Left colon (tissue), 2 donors: ENCODE measurements around the gene EXOC3L4. TPM values are rescaled to one million over a fixed set of nuclear protein-coding genes. Genes with fewer than 3 reads are reported as not detected.

Experiments
- ATAC-seq: fragments of 200-7000 bp; cut with Tn5 transposase; one replicate; pipeline ENCODE4 v1.9.1; 2020; ENCODE audit warnings: mild to moderate bottlenecking, moderate library complexity
- DNase-seq, 2 donors: peaks; one replicate each; pipeline ENCODE4 v3.0.0-alpha.2; 2020
- intact Hi-C, 2 donors: fragments of 100-400 bp; cut with DNase I in 1 of 2; cut with micrococcal nuclease in 1 of 2; formaldehyde crosslinking; loops; one replicate each; pipeline versions ENCODE4 v1.11.2 to v1.14.0; 2022; cut with DNase I, micrococcal nuclease
- total RNA-seq, 2 donors: library from RNA; stranded (reverse); fragmentation: NEBNext Ultra II Directional; extraction: Animal tissue kit (Norgen Biotek cat#: 25700); gene quantifications; one replicate each; pipeline ENCODE4 v1.2.1, GENCODE V29; 2021
- donor health status: DM: no; HTN: no; CAD: no.
- donor health status: DM: yes; HTN: yes; CAD: no.

EXOC3L4 gene
- total RNA-seq, 2 donors from 2014 or later = 13.5 to 27.4 TPM

DNA sequence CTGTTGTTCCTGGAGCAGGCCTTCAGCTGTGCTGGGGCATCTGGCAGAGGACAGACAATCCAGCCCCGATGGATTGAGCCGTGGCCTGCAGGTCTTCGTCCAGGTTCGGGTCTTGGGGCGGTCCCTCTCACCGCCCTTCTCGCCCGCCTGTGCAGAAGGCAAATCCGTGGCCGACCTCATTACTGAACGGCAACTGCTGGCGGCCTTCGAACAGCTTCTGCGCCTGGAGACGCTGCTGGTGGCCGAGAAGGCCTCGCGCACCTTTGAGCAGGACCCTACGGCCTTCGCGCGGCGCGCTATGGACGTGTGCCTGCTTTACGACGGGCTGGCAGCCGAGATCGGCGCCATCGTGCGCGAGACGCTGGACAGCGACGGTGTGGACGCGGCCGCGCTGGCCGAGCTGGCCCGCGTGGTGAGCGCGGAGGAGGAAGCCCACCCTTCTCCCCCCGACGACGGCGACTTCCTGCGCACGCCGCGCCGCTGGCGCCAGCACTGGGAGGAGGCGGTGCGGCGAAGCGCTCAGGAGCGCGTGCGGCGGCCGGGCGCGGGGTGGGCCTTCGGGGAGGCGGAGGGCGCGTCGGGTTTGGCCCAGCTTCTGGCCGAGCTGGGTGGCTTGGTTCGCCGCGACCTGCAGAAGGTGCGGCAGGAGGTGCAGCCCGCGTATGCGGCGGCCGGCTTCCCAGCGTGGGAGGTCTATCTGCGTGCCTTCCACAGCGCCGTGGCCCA lies 7.6 kb downstream of the EXOC3L4 start:
- intact Hi-C loops = loop anchor here (10.0 kb wide), 2 partner anchors 83 to 193 kb away; no protein-coding TSS in a partner anchor
- DNase-seq = no peak
- ATAC-seq = no peak

DNA sequence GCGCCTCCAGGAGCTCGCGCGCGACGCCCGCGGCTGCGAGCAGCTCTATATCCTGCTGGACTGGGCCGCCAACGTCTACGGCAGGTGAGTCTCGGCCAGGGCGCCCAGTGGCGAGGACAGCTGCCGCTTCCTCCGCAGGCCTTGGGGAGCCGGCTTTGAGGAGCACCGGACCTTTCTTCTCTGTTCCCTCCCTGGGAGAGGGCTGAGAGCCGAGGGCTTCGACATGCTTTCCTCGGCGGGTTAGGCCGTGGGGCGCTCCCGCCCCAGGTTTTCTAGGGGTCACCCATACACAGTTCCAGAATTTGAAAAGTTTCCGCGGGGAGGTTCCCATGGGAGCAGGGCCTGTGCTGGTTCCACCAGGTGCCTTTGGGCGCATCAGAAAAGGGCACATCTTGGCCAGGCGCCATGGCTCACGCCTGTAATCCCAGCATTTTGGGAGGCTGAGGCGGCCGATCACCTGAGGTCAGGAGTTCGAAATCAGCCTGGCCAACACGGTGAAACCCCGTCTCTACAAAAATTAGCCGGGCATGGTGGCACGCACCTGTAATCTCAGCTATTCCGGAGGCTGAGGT lies 8.2 kb downstream of the EXOC3L4 start:
- ATAC-seq (no peak), DNase-seq (no peak)
- intact Hi-C loops = loop anchor here (10.0 kb wide), 2 partner anchors 82 to 192 kb away; no protein-coding TSS in a partner anchor

DNA sequence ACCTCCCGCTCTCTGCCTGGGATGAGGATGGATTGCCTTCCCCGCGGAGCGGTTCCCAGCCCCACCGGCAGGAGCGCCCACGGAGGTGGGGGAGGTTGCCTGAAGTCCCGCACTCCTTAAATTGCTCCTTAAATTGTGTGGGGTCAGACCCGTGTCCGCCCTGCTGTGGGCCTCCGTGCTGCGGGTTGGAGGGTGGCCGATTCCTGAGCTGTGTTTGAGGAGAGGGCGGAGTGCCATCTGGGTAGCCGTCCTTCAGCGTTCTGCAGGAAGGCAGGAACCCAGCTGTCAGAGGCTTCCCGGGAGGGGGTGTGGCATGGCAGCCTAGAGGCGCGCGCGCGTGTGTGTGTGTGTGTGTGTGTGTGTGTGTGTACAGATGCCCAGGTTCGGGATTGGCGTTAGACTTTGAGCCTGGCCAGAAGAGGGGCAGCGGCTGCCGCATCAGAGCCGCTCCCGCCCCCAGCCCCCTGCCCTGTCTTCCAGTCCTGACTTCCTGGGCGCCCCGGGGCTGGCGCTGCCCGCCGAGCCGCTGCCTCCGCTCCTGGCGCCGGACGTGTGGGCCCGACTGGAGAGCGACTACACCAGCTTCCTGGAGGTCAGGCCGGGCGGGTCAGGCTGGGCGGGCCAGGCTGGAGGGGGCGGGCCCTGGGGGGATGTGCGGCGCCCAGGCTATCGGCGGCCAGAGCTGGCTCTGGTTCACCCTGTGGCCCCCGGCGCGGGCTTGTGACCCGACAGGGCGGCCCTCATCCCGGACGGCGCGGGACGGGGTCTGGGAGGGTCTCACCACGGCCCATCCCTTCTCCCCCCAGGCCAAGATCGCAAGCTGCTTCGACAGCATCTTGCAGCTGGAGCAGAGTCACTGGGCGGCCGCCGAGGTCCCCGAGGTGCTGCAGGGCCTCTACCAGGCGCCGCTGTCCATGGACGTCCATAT lies 9.2 kb downstream of the EXOC3L4 start:
- intact Hi-C loops = loop anchor here (10.0 kb wide), 2 partner anchors 81 to 191 kb away; no protein-coding TSS in a partner anchor
- ATAC-seq (peak; percentile 76), DNase-seq (peak; percentile 86 to 87)

DNA sequence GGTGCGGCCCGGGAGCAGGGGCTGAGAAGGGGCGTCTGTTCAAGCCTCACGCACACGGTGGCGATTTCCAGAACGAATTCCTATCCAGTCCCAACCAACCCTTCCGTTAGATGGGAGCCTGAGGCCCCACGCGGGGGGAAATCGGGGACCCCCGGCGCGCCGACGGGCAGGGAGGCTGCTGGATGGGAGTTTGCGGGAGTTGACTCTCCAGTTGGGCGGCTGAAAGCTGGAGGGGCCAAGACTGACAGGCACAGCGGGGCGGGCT lies 9.8 kb downstream of the EXOC3L4 start:
- intact Hi-C loops = loop anchor here (10.0 kb wide), 2 partner anchors 80 to 190 kb away; no protein-coding TSS in a partner anchor
- no peak for ATAC-seq
- DNase-seq = no peak

DNA sequence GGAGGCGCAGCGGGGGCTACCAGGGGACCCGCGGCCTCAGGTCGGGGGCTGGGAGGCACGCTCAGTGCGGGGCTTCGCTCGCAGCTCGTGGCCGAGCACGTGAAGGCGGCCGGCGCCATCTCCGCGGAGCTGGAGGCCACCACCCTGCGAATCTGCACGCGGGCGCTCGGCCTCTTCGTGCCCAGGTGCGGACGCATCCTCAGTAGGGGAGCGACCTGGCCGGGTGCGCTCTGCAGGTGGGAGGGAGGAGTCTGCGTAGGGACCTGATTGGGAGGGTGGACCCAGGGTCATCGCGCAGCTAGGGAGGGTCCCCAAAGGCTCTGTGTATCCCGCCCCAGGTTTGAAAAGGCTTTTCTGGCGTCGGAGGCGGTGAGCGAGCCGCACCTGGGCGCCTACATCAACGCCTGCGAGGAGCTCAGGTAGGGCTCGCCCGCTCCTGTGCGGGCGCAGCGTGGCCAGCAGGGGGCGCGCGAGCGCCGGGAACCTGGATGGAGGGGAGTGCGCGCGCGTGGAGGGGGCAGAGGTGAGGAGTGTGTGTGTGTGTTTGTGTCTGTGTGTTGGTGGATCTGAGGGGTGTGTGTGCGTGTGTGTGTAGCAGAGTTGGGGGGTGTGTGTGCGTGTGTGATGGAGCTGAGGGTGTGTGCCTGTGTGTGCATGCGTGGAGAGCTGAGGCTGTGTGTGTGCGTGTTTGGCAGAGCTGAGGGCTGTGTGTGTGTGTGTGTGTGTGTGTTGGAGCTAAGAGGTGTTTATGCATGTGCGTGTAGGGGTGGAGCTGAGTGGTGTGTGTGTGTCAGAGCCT lies 10.3 kb downstream of the EXOC3L4 start:
- intact Hi-C loops = loop anchor here (5.0 to 10.0 kb wide), 3 partner anchors 80 to 190 kb away; no protein-coding TSS in a partner anchor
- peak; percentile 75 for ATAC-seq
- DNase-seq = peak in 1 of 2 donors; percentile 79

DNA sequence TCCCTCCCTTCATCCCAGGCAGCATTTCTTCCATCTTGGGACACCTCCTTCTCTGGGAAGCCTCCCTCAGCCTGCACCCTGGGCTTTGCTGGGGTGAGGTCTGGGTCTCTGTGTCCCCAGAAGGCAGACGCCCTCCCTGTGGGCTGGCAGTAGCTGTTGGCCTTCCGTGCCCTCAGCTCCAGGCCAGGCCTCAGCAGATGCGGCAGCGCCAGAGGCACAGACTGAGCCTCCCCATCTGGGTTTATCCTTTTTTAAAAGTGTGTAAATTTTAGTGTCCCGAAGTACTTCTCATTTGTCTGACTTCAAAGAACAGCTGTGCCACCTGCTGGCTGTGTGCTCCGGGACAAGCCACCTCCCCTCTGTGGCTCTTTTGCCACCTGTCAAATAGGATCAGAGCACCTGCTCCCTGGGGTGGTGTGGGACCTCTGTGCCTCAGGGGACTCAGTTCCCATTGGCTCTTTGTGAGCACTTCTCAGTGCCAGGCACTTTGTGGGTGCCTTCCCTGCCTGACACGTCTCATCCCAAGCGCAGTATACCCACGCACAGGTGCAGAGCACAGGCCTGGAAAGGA lies 11.1 kb downstream of the EXOC3L4 start:
- intact Hi-C loops = loop anchor here (5.0 to 10.0 kb wide), 3 partner anchors 79 to 189 kb away; no protein-coding TSS in a partner anchor
- ATAC-seq = peak; percentile 24
- DNase-seq = peak in 1 of 2 donors; percentile 63

DNA sequence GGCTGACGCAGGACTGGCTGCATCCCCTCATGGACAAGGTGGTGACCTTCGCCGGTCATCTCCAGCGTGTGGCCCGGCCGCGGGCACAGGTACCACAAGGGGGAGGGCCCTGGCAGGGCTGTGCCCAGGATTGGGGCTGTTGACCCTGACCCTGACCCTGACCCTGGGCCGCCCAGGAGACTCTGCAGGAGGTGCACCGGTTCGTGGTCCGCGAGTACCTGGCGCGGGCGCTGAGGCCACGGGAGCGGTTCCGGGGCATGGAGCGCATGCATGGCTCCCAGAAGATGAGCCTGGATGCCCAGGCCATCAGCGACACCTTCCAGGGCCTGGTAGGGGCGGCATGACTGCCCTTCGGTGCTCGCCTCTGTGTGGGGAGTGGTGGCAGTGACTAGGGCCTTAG lies 12.9 kb downstream of the EXOC3L4 start:
- intact Hi-C loops = loop anchor here (5.0 to 10.0 kb wide), 3 partner anchors 77 to 187 kb away; no protein-coding TSS in a partner anchor
- no peak for ATAC-seq
- no peak for DNase-seq

DNA sequence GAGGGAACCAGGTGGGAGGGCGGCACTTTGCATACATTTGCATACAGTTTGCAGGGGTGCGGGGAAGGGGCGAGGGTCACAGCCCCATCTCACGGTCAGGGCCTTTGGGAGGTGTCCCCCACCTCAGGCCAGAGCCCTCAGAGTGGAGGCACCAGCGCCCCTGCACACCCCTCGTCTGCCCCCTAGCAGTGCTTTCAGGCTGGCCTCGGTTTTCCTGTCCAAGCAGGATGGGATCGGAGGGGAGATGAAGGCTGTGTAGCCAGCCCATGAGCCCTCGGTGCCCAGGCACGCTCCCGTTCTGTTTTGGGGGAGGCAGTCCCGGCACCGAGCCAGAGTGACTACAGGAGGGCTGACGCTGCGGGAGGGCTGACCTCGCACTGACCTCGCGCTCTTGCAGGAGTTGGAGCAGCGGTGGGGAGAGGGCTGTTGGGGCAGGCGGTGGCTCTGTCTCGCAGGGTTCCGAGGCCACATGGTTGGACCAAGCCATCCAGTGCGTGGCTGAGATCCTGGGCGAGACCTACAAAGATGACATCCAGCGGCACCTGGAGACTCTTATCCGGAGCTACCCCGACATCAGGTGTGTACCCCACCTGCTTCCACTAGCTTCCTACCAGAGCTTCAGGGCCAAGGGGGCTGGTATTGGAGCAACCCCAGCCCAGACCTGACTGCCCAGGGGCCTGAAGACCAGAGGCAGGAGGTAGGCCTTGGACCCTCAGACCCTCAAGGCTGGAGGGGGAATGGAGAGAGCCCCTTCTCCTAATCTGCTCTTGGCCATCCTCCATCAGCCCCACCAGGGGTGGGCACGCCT lies 13.6 kb downstream of the EXOC3L4 start:
- DNase-seq = no peak
- no peak for ATAC-seq
- intact Hi-C loops = loop anchor here (5.0 to 10.0 kb wide), 3 partner anchors 77 to 187 kb away; no protein-coding TSS in a partner anchor

DNA sequence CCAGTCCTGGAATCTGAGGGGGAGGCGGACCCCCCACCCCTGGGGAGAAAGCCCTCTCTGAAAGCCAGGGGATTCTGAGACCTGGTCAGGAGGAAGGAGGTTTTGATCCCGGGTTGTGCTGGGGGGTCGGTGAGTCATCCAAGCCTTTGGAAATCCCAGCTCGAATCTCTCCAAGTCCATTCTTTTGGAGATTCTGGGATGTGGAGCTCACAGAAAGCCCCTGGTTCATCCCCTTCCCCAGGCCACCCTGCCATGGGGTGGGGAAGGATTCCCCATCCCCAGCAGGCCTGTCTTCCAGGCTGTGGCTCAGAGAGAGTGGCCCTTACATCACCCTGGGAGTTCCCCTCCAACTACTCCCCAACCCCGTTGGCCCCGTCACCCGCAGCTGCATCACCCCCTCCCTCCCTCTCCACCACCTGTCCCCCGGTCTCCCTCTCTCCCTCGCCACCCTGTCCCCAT lies 14.3 kb downstream of the EXOC3L4 start:
- ATAC-seq = no peak
- DNase-seq = peak in 1 of 2 donors; percentile 68
- intact Hi-C loops = loop anchor here (5.0 to 10.0 kb wide), 3 partner anchors 76 to 186 kb away; no protein-coding TSS in a partner anchor

DNA sequence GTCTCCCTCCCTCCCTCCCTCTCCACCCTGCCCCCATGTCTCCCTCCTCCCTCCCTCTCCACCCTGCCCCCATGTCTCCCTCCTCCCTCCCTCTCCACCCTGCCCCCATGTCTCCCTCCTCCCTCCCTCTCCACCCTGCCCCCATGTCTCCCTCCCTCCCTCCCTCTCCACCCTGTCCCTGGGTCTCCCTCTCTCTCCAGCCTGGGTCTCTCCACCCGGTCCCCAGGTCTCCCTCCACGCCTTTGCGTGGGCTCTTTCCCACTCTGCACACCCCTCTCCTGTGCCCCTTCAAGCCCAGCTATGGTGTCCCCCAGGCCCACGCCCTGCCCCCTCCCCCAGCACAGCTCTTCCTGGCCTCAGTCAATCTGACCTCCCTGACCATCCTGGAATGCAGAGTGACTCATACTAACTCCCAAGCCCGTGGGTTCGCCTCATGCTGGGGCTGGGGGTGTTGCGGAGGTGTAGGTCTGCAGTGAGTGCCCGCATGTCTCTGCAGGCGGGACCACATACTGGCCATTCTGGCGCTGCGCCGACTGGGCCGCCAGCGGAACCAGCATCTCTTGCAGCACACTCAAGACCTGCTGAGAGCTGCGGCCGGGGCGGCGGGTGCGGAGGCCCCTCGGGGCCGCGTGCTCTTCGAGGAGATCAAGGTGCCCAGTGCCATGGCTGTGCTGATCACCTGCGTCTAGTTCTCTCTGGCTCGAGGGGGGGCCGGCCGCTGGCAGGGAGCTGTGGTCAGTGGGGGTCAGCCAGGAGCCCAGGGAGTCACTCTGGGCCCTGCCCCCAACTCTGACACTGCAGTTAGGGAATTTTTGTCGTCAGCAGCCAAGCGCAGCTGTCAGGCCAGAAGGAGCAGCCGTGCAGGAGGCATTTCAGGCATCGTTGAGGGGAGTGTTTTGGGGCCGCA lies 15.3 kb downstream of the EXOC3L4 start:
- peak in 1 of 2 donors; percentile 36 for DNase-seq
- ATAC-seq = no peak
- intact Hi-C loops = loop anchor here (5.0 to 10.0 kb wide), 3 partner anchors 75 to 185 kb away; no protein-coding TSS in a partner anchor

DNA sequence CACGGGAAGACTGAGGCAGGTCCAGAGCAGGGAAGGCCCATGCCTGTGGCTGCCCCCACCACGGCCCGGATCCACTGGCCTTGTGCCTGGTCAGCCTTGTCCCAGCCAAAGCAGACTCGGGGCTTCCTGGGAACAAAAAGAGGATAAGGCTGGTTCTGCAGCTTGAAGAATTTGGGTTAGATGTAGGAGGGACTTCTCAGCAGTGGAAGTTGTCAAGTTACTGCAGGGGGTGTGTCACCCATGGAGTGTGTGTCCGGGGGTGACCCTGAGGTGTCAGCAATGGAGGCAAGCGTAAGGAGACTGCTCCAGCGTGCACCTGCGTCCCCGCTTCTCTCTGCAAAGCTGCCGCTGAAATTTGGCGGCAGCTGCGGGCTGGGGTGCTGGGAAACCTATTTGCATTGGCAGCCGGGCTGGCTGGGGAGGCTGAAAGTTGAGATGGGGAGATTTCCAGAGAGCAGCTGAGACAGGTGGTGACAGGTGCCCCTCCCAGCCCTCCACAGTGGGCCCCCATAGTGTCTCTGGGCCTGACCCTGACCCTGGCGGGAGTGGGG lies 16.2 kb downstream of the EXOC3L4 start:
- ATAC-seq (no peak), DNase-seq (no peak)
- intact Hi-C loops = no loop called here

DNA sequence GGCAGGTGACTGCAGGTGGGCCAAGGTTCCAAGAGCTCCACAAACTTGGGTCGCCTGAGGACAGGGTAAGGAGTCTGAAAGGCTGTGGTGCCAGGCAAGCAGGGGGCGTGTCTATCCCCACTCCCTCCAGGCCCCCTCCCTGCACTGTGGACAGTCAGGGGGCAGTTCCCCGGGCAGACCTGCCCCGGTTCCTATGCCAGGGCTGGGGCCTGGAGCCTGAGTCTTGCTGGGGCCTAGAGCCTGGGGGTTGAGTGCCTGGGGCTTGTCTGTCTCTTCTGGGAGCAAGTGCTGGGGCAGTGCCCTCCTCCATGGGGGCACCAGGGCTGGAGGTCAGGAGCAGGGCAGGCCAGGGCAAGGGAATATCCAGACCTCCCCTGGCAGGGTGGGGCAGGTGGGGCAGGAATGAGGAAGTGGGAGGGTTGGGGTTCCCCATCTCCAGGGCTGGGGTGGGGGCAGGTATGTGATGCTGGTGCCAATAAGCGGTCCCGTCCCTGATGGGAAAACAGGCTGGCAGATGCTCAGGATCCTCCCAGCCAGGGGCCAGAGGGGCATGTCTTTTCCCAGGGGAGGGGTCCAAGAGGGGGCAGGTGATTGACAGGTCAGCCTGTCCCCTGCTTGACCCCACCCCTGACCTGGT lies 16.8 kb downstream of the EXOC3L4 start:
- no peak for DNase-seq
- peak; percentile 9 for ATAC-seq

DNA sequence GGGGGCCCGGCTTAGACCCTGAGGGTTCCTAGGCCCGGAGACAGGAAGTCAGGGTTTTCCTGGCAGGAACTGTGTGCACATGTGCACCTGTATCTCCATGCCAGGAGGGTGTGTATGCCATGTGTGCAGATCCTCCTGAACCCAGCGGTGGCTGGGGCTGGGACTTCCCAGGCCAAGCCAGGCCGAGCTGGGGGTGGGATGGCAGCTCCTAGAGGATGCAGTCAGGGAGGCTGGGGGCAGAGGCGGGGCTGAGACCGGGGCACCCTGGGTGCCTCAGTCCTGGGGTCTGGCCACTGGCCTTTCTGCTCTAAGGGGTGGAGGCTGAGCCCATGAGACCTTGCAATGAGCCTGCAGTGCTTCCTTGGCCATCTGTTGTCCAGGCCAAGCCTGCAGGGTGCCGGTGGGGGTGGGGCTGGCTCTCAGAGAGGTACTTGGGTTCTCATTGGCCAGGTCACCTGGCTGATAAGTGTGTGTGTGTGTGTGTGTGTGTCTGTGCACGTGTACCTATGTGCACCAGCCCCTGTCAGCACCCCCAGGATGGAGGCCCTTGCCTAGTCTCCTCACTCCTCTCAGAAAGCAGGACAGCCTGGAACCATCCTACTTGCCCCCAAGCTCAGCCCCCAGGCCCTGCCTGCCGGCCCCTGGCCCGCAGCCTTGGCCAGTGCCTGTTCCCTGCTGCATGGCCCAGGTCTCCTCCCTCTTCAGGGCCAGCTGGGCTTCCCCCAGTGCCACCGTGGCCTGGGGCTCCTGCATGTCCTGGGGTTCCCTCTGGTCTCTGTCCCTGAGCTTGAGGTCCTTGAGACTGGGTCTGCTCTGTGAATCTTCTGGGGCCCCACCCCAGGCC lies 18.1 kb downstream of the EXOC3L4 start:
- ATAC-seq (peak; percentile 17), DNase-seq (peak in 1 of 2 donors; percentile 49)
- intact Hi-C loops = no loop called here

More for the DNA sequence above, 16.8 kb downstream of the EXOC3L4 start:
- intact Hi-C loops = no loop called here

DNA sequence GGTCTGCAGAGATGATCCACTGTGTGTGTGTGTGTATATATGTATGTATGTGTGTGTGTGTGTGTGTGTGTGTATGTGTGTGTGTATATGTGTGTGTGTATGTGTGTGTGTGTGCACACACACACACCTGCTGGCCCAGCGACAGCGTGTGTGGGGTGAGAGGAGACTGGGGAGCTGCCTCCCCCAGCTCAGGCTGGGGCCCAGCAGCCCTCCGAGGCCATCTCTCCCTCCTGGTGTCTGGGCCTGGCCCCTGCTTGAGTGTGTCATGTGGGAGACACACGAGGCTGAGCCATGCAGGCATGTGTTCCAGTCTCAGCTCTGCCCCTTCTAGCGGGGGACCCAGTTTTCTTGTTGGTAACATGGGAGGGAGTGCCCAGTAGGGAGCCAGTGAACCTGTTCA lies 18.8 kb downstream of the EXOC3L4 start:
- no peak for DNase-seq
- no peak for ATAC-seq
- intact Hi-C loops = no loop called here
